Type B pancreatic cell (in vitro differentiated cells): ENCODE results near the gene ANGPTL1. TPM values are rescaled to one million over a fixed set of nuclear protein-coding genes. Genes with fewer than 3 reads are reported as not detected.

Source experiments
- DNase-seq: peaks from one replicate; pipeline ENCODE4 v3.0.0; 2021; ENCODE audit warnings: mixed read lengths; ENCODE audit not compliant: unreplicated experiment; ENCODE audit errors: extremely low spot score
- H3K27ac Mint-ChIP-seq: 2 replicates; pipeline ENCODE4 v1.8.0; 2021; ENCODE audit warnings: mild to moderate bottlenecking, mixed read lengths
- H3K27me3 Mint-ChIP-seq: 2 replicates; pipeline ENCODE4 v1.8.0; 2021; ENCODE audit warnings: mixed read lengths
- H3K36me3 Mint-ChIP-seq: 2 replicates; pipeline ENCODE4 v1.8.0; 2021; ENCODE audit warnings: mixed read lengths
- H3K4me1 Mint-ChIP-seq: one replicate; pipeline ENCODE4 v1.8.0; 2021; ENCODE audit warnings: mixed read lengths; ENCODE audit not compliant: unreplicated experiment
- H3K4me3 Mint-ChIP-seq: 2 replicates; pipeline ENCODE4 v1.8.0; 2021; ENCODE audit warnings: mild to moderate bottlenecking, mixed read lengths
- H3K9me3 Mint-ChIP-seq: 2 replicates; pipeline ENCODE4 v1.8.0; 2021; ENCODE audit warnings: mixed read lengths
- total RNA-seq: library from RNA; stranded (reverse); gene quantifications from 2 replicates; pipeline ENCODE4 v1.2.1, GENCODE V29; 2021; ENCODE audit warnings: low replicate concordance
- TF ChIP-seq, protein P1 (sequence below): fragments of 200-600 bp; sonication (generic); conservative IDR thresholded peaks from 2 replicates; pipeline ENCODE4 v1.5.0; 2021; ENCODE audit warnings: antibody characterized with exemption, mild to moderate bottlenecking

Gene ANGPTL1
- total RNA-seq, 1 donor from 2014 or later, result 17.9 TPM

DNA sequence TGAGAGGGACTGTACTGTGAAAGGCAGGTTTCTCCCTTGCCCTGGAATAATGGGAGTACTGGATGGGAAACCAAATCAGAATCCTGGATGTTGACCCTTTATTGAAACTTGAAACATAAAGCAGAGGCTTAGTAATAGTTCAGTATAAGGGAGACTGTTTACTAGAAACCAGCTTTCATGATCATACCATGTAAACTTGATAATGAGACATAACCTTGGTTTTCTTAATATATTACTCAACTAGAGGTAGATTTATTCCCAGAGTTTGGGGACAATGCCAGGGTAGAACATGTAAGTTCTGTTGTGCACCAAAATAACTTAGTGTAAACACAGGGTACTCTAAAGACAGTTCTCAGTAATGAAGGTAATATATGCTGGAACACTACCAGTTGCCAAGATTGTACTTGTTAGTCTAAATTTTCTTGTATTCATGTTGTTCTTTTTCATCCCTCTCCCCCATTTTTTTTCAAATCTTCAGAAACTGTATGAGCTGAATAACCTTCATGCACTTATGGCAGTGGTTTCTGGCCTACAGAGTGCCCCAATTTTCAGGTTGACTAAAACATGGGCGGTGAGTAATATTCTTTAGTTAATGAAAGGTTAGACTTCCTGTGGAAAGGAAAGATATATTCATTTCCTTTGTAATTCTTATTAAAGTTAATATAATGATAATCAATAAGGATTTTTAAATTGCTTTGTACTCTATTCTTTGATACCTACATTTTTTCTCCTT, 49.6 kb downstream of the ANGPTL1 start:
- Mint-ChIP-seq H3K4me3 (no peak overlapping the region), H3K36me3 (peaks cover 36% of the 10 kb centered on the region), H3K9me3 (peaks cover 12% of the 10 kb centered on the region), H3K4me1 (peaks cover 8% of the 10 kb centered on the region), H3K27ac (no peak overlapping the region), H3K27me3 (no peaks in the 10 kb centered on the region)
- TF ChIP-seq, protein P1, sequence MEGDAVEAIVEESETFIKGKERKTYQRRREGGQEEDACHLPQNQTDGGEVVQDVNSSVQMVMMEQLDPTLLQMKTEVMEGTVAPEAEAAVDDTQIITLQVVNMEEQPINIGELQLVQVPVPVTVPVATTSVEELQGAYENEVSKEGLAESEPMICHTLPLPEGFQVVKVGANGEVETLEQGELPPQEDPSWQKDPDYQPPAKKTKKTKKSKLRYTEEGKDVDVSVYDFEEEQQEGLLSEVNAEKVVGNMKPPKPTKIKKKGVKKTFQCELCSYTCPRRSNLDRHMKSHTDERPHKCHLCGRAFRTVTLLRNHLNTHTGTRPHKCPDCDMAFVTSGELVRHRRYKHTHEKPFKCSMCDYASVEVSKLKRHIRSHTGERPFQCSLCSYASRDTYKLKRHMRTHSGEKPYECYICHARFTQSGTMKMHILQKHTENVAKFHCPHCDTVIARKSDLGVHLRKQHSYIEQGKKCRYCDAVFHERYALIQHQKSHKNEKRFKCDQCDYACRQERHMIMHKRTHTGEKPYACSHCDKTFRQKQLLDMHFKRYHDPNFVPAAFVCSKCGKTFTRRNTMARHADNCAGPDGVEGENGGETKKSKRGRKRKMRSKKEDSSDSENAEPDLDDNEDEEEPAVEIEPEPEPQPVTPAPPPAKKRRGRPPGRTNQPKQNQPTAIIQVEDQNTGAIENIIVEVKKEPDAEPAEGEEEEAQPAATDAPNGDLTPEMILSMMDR, result no peak
- no peak for DNase-seq

DNA sequence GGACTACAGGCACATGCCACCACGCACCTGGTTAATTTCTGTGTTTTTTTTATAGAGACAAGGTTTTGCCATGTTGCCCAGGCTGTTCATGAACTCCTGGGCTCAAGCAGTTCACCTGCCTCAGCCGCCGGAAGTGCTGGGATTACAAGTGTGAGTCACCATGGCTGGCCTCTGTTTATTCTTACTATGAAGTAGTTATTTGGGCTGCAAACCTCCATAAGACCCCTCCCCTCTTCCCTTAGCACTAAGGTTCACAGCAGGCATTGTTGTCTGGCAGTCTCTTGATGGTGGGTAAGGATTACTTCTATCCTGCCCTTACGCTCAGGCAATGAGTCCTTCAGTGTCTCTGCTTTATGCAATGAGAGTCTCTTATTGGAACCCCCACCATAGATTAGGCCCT, 51.8 kb downstream of the ANGPTL1 start:
- H3K4me1 Mint-ChIP-seq, result peaks cover 8% of the 10 kb centered on the region

DNA sequence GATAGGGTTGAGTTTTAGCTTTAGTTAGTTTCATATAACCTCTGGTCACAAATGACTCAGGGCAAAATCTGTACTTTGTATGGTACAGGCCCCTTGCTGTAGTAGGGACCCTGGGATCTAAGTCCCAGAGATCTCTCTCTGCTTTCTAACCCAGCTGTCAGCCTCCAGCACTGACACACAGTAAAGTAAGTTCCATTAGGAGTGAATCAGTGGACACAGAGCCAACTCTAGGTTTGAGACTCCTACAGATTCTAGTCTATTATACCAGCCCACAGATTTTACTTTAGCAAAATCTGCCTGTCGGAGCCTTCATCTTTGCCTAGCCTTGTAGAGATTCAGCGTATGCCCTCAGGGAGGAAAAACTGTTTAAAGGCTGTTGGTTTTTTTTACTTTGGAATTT, 52.5 kb downstream of the ANGPTL1 start:
- DNase-seq, result no peak
- H3K9me3 Mint-ChIP-seq, result no peaks in the 10 kb centered on the region
- TF ChIP-seq, protein P1, result no peak
- no peak overlapping the region for H3K4me3 Mint-ChIP-seq
- no peaks in the 10 kb centered on the region for H3K27me3 Mint-ChIP-seq
- peaks cover 23% of the 10 kb centered on the region for H3K36me3 Mint-ChIP-seq
- H3K27ac Mint-ChIP-seq, result no peak overlapping the region
- peaks cover 8% of the 10 kb centered on the region for H3K4me1 Mint-ChIP-seq

More for the DNA sequence above, 51.8 kb downstream of the ANGPTL1 start:
- Mint-ChIP-seq H3K9me3 (peaks cover 5% of the 10 kb centered on the region), H3K4me3 (no peak overlapping the region), H3K27me3 (no peaks in the 10 kb centered on the region), H3K36me3 (peaks cover 30% of the 10 kb centered on the region), H3K27ac (no peak overlapping the region)
- TF ChIP-seq, protein P1, result no peak
- DNase-seq, result no peak

DNA sequence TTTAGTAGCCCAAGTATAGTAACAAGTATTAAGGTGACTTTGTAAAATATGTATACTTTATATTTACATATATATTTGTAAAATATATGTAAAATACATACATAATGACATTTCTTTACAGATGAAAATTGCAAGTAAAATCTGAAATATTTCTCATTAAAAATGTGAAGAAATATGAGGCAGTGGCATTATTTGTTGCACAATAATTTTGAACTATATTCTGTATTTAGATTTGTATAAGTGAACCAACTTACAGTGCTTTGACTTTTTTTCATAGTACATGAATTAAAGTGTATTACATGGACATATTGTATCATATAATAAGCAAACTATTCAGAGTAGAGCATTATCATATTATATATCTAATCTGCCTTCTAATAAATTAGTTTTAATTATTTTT, 60.3 kb downstream of the ANGPTL1 start:
- H3K4me3 Mint-ChIP-seq, result no peak overlapping the region
- no peaks in the 10 kb centered on the region for H3K27me3 Mint-ChIP-seq
- DNase-seq, result no peak
- H3K4me1 Mint-ChIP-seq, result no peaks in the 10 kb centered on the region
- TF ChIP-seq, protein P1, result no peak
- no peak overlapping the region for H3K27ac Mint-ChIP-seq
- no peaks in the 10 kb centered on the region for H3K9me3 Mint-ChIP-seq
- H3K36me3 Mint-ChIP-seq, result peaks cover 26% of the 10 kb centered on the region

DNA sequence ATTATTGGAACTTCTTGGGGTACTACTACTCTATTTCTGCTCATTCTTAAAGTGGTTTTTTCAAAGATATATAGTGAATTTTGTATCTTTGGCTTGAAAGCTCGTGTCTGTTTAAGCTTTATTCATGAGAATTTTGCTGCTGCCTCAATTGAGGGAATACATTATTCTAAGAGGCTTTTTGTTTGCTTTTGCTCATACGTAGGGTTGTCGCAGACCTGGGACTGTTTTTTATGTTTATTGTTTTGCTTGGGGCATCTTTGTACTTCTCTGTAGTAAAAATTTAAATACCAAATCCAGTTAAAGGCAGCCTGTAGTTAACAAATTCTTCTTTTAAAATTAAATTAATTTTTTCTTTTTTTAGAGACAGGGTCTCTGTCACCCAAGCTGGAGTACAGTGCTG, 62.3 kb downstream of the ANGPTL1 start:
- Mint-ChIP-seq H3K36me3 (peaks cover 23% of the 10 kb centered on the region), H3K4me3 (no peak overlapping the region), H3K9me3 (no peaks in the 10 kb centered on the region), H3K4me1 (no peaks in the 10 kb centered on the region), H3K27ac (no peak overlapping the region), H3K27me3 (no peaks in the 10 kb centered on the region)
- TF ChIP-seq, protein P1, result no peak
- DNase-seq, result no peak
